Fibroblast of lung (primary cell): ENCODE measurements around the gene GAS7. TPM values are rescaled to one million over a fixed set of nuclear protein-coding genes. Genes with fewer than 3 reads are reported as not detected.
"Not testable (repeated sequence)": the region's sequence is repeated elsewhere in the genome, so short reads cannot be mapped to it uniquely, and the experiment has no call there.

ENCODE experiments used
- DNase-seq, 2 donors: peaks; one replicate each; pipeline versions ENCODE4 v3.0.0 to v3.0.0-alpha.2; 2010; ENCODE audit warnings: low read depth in 2 of 2
- H2AFZ ChIP-seq: 2 replicates; pipeline ENCODE4 v1.5.1; 2012; ENCODE audit warnings: low read length, control low read depth, inconsistent platforms
- H3K27ac ChIP-seq: 2 replicates; pipeline ENCODE4 v1.5.1; 2011; ENCODE audit warnings: low read length, control low read depth; ENCODE audit not compliant: insufficient read depth
- H3K27me3 ChIP-seq: 2 replicates; pipeline ENCODE4 v1.5.1; 2011; ENCODE audit warnings: mild to moderate bottlenecking, low read length; ENCODE audit not compliant: control insufficient read depth, insufficient read depth
- H3K36me3 ChIP-seq: 2 replicates; pipeline ENCODE4 v1.5.1; 2011; ENCODE audit warnings: low read length; ENCODE audit not compliant: control insufficient read depth, insufficient read depth
- H3K4me1 ChIP-seq: 2 replicates; pipeline ENCODE4 v1.5.1; 2011; ENCODE audit warnings: low read length; ENCODE audit not compliant: control insufficient read depth, insufficient read depth; ENCODE audit errors: extremely low read depth
- H3K4me2 ChIP-seq: 2 replicates; pipeline ENCODE4 v1.5.1; 2011; ENCODE audit warnings: low read length, control low read depth; ENCODE audit not compliant: insufficient read depth; ENCODE audit errors: extremely low read depth
- H3K4me3 ChIP-seq, 4 experiments: fragments of 200-600 bp in 1 of 4; sonication (generic) in 1 of 4; replicated peaks in 1 of 4; 2 replicates each; pipeline ENCODE4 v1.5.1; 2011 to 2016; ENCODE audit warnings: low read length in 4 of 4, low read depth in 3 of 4, mild to moderate bottlenecking in 3 of 4, control low read depth in 2 of 4, inconsistent platforms in 1 of 4, mixed read lengths in 1 of 4; ENCODE audit not compliant: insufficient read depth in 1 of 4; ENCODE audit errors: control extremely low read depth in 1 of 4
- H3K79me2 ChIP-seq: 2 replicates; pipeline ENCODE4 v1.5.1; 2012; ENCODE audit warnings: mild to moderate bottlenecking, low read length, inconsistent platforms; ENCODE audit not compliant: control insufficient read depth, insufficient read depth
- H3K9ac ChIP-seq: 2 replicates; pipeline ENCODE4 v1.5.1; 2011; ENCODE audit warnings: mild to moderate bottlenecking, low read length, control low read depth; ENCODE audit not compliant: insufficient read depth
- H3K9me3 ChIP-seq: 2 replicates; pipeline ENCODE4 v1.5.1; 2012; ENCODE audit warnings: low read depth, low read length; ENCODE audit not compliant: control insufficient read depth, insufficient read depth
- H4K20me1 ChIP-seq: 2 replicates; pipeline ENCODE4 v1.5.1; 2011; ENCODE audit warnings: low read length; ENCODE audit not compliant: control insufficient read depth, insufficient read depth; ENCODE audit errors: extremely low read depth
- EZH2 ChIP-seq: IDR thresholded peaks from 2 replicates; pipeline ENCODE4 v1.5.1; 2012; ENCODE audit warnings: low read length, control low read depth, mild to moderate bottlenecking; ENCODE audit errors: missing control alignments
- polyA plus RNA-seq, 2 donors: library from polyadenylated mRNA; depleted of rRNA in 1 of 2; stranded (reverse) in 1 of 2; unstranded in 1 of 2; fragments of >200 nt; gene quantifications; 2 replicates each; pipeline ENCODE4 v1.2.1, GENCODE V29; 2011 to 2012; ENCODE audit warnings: missing spikeins in 1 of 2
- total RNA-seq: library from RNA; depleted of rRNA; stranded (reverse); fragments of >200 nt; gene quantifications from 2 replicates; pipeline ENCODE4 v1.2.1, GENCODE V29; 2014
- TF ChIP-seq, protein P1 (sequence below), 2 donors: IDR thresholded peaks in 1 of 2; conservative IDR thresholded peaks in 1 of 2; 1 replicate in 1 of 2; 2 replicates in 1 of 2; pipeline ENCODE4 v1.5.1; 2011 to 2012; ENCODE audit warnings: low read length in 2 of 2, control low read depth in 1 of 2, inconsistent platforms in 1 of 2, low read depth in 1 of 2, mild to moderate bottlenecking in 1 of 2

Gene GAS7
- total and polyA plus RNA-seq, 2 donors (not counting 1 experiment from before 2014, with no cell fraction given), result 0.58 to 2.6 TPM

DNA sequence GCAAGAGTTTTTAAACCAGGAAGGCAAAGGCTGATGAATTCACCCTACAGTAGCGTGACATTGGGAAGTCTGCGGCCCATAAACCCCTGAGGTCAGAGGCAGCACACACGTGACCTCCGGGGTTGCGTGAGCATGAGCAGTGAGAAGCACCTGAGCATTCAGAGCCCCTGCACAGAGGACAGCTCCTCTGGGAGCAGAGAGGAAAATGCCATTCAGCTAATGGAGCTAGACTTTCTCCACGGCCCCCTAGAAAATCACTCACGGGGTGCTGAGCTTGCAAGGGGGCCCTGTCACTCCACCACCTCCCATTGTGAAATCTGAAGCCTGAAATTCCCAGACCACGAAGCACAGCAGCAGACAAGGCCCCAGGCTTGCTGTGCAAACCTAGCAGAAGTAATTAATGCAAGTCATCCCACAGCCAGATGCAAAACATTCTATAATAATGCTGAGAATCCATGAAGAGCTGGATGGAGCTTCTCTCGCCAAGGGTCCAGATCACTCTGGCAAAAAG lies 178.4 kb downstream of the GAS7 start:
- Histone ChIP-seq H3K36me3 (no peaks in the 10 kb centered on the region), H3K9me3 (no peaks in the 10 kb centered on the region), H3K27ac (no peak overlapping the region), H4K20me1 (no peaks in the 10 kb centered on the region), H3K27me3 (no peaks in the 10 kb centered on the region), H3K4me1 (no peaks in the 10 kb centered on the region), H3K79me2 (no peaks in the 10 kb centered on the region), H2AFZ (no peak overlapping the region), H3K4me3 (no peak overlapping the region), H3K4me2 (no peak overlapping the region), H3K9ac (no peak overlapping the region)
- TF ChIP-seq EZH2, result no peak
- TF ChIP-seq, protein P1, sequence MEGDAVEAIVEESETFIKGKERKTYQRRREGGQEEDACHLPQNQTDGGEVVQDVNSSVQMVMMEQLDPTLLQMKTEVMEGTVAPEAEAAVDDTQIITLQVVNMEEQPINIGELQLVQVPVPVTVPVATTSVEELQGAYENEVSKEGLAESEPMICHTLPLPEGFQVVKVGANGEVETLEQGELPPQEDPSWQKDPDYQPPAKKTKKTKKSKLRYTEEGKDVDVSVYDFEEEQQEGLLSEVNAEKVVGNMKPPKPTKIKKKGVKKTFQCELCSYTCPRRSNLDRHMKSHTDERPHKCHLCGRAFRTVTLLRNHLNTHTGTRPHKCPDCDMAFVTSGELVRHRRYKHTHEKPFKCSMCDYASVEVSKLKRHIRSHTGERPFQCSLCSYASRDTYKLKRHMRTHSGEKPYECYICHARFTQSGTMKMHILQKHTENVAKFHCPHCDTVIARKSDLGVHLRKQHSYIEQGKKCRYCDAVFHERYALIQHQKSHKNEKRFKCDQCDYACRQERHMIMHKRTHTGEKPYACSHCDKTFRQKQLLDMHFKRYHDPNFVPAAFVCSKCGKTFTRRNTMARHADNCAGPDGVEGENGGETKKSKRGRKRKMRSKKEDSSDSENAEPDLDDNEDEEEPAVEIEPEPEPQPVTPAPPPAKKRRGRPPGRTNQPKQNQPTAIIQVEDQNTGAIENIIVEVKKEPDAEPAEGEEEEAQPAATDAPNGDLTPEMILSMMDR (conservative IDR thresholded peaks at IDR 0.05 in 1 of 2, IDR thresholded peaks at IDR 0.05 in 1 of 2; ENCODE audit: low read depth in 1 of 2, low read length in 2 of 2), result no peak
- no peak for DNase-seq

DNA sequence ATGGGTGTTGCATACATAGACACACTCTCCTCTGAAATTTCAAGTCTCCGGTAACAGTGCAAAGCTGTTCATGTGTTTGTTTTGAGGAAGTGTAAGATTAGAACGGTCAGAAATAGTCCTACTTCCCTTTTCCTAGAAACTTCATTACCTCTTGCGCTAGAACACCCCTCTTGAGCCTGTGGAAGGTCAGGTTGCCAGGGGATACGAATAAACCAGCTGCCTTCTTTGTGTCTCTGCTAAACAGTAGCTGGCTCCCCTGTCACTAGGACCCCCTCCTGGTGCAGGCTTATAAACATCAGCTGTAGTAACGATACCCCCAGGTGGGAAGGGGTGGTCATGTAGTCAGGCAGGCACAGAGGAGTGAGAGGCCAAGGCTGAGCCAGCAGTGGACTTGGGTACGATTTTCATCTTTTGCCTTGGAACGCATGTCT lies 179.9 kb downstream of the GAS7 start:
- no peaks in the 10 kb centered on the region for H3K27me3 ChIP-seq
- TF ChIP-seq EZH2, result no peak
- TF ChIP-seq, protein P1 (conservative IDR thresholded peaks at IDR 0.05 in 1 of 2, IDR thresholded peaks at IDR 0.05 in 1 of 2; ENCODE audit: low read depth in 1 of 2, low read length in 2 of 2), result no peak
- H3K4me2 ChIP-seq, result no peak overlapping the region
- no peak overlapping the region for H3K4me3 ChIP-seq
- H3K36me3 ChIP-seq, result no peaks in the 10 kb centered on the region
- H4K20me1 ChIP-seq, result no peaks in the 10 kb centered on the region
- no peaks in the 10 kb centered on the region for H3K79me2 ChIP-seq
- DNase-seq, result no peak
- H3K27ac ChIP-seq, result no peak overlapping the region
- no peaks in the 10 kb centered on the region for H3K9me3 ChIP-seq
- H2AFZ ChIP-seq, result no peak overlapping the region
- H3K9ac ChIP-seq, result no peak overlapping the region
- H3K4me1 ChIP-seq, result no peaks in the 10 kb centered on the region

DNA sequence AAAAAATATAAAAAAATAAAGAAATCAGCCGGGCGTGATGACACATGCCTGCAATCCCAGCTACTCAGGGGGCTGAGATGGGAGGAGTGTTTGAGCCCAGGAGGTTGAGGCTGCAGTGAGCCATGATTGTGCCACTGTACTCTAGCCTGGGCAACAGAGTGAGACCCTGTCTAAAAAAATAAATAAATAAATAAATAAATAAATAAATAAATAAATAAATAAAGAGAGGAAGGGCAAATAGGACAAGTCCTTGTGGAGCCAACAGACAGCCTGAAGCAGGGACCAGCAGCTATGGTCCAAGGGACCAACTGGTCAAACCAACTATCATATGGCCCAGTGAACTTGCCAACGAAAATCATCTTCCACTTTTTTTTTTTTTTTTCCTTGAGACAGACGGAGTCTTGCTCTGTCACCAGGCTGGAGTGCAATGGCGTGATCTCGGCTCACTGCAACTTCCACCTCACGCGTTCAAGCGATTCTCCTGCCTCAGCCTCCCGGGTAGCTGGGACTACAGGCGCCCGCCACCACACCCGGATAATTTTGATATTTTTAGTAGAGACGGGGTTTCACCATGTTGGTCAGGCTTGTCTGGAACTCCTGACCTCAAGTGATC lies 181.3 kb downstream of the GAS7 start:
- H3K4me3 ChIP-seq, H3K36me3 ChIP-seq, DNase-seq, H4K20me1 ChIP-seq, H3K27ac ChIP-seq, H3K79me2 ChIP-seq, H3K4me2 ChIP-seq, H3K9ac ChIP-seq, H2AFZ ChIP-seq, H3K9me3 ChIP-seq, H3K27me3 ChIP-seq, H3K4me1 ChIP-seq: not testable (repeated sequence)
